Erythroblast (primary cell): ENCODE measurements around the gene RHBDF1.
"Not testable (repeated sequence)": the region's sequence is repeated elsewhere in the genome, so short reads cannot be mapped to it uniquely, and the experiment has no call there.

Experiments
- DNase-seq, 2 experiments: peaks; one replicate each; lab custom pipeline; 2025; lab: John Stamatoyannopoulos, UW
- GATA1 ChIP-seq: IDR thresholded peaks from 2 replicates; pipeline ENCODE4 v1.6.1; 2011; ENCODE audit warnings: low read depth, mild to moderate bottlenecking, control low read depth, low read length, moderate library complexity
- POLR2A ChIP-seq: IDR thresholded peaks from 2 replicates; pipeline ENCODE4 v1.6.1; 2011; ENCODE audit warnings: mild to moderate bottlenecking, low read length

The RHBDF1 gene

GRCh38 chr16:35678-36305 lies 36.6 kb downstream of the RHBDF1 start:
- TF ChIP-seq POLR2A (no peak), GATA1 (no peak)
- no peak for DNase-seq

- TF ChIP-seq POLR2A = no peak
- DNase-seq = no peak
These were observed 37.3 kb downstream of the RHBDF1 start for GRCh38 chr16:35011-35677.

GRCh38 chr16:34648-34987 lies 37.8 kb downstream of the RHBDF1 start:
- no peak for DNase-seq
- no peak for TF ChIP-seq POLR2A
- no peak for TF ChIP-seq GATA1

- no peak for DNase-seq
- TF ChIP-seq GATA1 (no peak), POLR2A (no peak)
These were observed 38.4 kb downstream of the RHBDF1 start for GRCh38 chr16:33877-34647.

GRCh38 chr16:33154-33876 lies 39.1 kb downstream of the RHBDF1 start:
- DNase-seq = not testable (repeated sequence)

GRCh38 chr16:30627-31026 lies 41.8 kb downstream of the RHBDF1 start:
- DNase-seq = not testable (repeated sequence)

- DNase-seq = not testable (repeated sequence)
These were observed 46.5 kb downstream of the RHBDF1 start for GRCh38 chr16:25926-26348.

GRCh38 chr16:24151-24550 lies 48.3 kb downstream of the RHBDF1 start:
- DNase-seq = not testable (repeated sequence)

- DNase-seq = not testable (repeated sequence)
These were observed 51.5 kb downstream of the RHBDF1 start for GRCh38 chr16:20886-21285.

GRCh38 chr16:17062-17765 lies 55.2 kb downstream of the RHBDF1 start:
- DNase-seq = not testable (repeated sequence)

GRCh38 chr16:10772-11171 lies 61.7 kb downstream of the RHBDF1 start:
- peak; percentile 86 to 90 for DNase-seq

GRCh38 chr16:9903-10665 lies 62.3 kb downstream of the RHBDF1 start:
- TF ChIP-seq GATA1 = no peak
- TF ChIP-seq POLR2A = no peak
- DNase-seq = peak; percentile 60 to 65
